ENCODE results near the gene LPP.
A peak's percentile ranks its signal among the peaks of the same experiment; 100 is the strongest.
"Not testable (repeated sequence)": the region's sequence is repeated elsewhere in the genome, so short reads cannot be mapped to it uniquely, and the experiment has no call there.

LPP gene, protein sequence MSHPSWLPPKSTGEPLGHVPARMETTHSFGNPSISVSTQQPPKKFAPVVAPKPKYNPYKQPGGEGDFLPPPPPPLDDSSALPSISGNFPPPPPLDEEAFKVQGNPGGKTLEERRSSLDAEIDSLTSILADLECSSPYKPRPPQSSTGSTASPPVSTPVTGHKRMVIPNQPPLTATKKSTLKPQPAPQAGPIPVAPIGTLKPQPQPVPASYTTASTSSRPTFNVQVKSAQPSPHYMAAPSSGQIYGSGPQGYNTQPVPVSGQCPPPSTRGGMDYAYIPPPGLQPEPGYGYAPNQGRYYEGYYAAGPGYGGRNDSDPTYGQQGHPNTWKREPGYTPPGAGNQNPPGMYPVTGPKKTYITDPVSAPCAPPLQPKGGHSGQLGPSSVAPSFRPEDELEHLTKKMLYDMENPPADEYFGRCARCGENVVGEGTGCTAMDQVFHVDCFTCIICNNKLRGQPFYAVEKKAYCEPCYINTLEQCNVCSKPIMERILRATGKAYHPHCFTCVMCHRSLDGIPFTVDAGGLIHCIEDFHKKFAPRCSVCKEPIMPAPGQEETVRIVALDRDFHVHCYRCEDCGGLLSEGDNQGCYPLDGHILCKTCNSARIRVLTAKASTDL

DNA sequence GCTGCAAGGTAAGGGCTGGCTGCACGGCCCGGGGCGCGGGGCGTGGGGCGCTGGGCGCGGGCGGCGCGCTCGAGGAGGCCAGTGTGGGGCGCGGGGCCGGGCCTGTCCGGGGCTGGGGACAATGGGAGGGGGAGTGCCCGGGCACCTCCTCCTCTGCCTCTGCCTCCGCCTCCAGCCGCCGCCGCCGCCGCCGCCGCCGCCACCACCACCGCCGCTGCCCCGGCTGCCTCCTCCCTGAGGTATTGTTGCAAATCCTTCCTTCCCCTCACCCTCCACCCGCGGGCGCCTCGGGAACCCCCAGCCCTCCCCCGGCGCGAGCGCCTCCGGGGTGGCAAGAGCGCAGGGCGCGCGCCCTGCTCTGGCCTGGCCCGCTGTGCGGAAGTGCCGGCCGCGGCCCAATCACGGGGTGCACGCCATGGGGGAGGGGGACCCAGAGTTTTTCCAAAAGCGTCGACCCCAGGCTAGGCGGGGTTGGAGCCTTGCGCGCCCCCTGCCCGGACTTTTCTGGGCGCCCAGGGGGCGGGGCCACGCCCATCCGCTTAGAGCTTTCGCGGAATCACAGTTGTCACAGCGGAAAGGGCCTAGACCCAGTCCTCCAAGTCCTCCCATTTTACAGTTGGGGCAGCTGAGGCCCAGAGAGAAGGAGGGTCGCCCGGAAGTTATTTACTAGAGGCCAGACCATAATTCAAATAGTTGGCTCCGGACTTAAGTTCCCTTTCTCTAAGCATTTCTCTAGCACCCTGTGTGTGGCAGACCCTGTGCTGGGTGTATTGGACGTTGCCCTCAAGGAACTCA lies at the start of gene LPP:
Gene LPP (plus strand): TSS at position 144 of the 795 bp plus-strand sequence. CDS start 251,964 bp downstream, outside the sequence.
- peak; percentile 85 for DNase-seq

- no peak for DNase-seq
Observed at GRCh38 chr3:188106006-188106405, 48.0 kb upstream of the LPP start.

GRCh38 chr3:188106454-188106853 lies 47.5 kb upstream of the LPP start:
- DNase-seq, result no peak

GRCh38 chr3:188106887-188107830 lies 46.8 kb upstream of the LPP start:
- no peak for DNase-seq

- no peak for DNase-seq
Observed at GRCh38 chr3:188108703-188109412, 45.1 kb upstream of the LPP start.

DNA sequence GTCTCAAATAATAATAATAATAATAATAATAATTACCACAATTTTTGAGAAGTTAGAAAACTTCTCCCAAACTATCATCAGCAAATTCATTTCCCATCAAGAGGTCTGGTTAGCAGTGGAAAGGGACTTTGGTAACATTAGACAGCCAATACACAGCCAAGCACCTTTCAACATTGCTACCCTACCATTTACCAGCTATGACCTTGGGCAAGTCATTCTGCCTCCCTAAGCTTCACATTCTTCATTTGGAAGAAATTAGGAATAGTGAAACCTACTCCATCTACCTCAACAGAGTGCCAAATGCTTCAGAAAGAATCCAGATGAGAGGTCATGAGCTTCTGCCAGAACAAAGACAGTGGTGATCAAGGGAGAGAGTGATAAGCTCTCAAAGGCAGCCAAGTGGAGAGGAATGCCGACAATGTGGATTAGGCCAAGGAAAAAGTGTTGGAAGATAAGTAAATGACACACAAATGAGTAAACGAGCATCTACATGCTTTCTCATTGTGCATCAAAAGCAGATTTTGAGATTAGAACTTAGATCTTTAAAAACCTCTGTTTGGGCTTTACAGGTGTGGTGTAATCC lies 42.9 kb upstream of the LPP start:
- DNase-seq, result no peak

- no peak for DNase-seq
Observed at GRCh38 chr3:188113756-188114155, 40.2 kb upstream of the LPP start.

DNA sequence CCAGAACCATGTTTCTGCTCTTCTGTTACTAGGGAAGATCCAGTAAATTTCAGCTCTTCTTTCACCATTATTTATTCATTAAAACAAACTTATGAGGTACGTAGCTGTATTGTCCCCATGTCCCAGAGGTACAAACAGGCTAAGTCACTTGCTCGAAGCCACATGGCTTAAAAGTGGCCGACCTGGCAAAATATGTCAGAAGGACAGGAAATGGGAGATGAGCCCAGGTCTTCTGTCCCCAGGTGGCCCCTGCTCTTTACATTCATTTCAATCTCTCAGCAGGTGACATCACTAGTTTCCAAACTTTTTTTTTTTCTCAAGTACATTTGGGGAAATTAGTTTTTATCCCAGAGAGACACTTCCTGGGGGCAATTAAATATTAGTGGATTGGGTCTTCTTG lies 34.1 kb upstream of the LPP start:
- DNase-seq, result no peak

DNA sequence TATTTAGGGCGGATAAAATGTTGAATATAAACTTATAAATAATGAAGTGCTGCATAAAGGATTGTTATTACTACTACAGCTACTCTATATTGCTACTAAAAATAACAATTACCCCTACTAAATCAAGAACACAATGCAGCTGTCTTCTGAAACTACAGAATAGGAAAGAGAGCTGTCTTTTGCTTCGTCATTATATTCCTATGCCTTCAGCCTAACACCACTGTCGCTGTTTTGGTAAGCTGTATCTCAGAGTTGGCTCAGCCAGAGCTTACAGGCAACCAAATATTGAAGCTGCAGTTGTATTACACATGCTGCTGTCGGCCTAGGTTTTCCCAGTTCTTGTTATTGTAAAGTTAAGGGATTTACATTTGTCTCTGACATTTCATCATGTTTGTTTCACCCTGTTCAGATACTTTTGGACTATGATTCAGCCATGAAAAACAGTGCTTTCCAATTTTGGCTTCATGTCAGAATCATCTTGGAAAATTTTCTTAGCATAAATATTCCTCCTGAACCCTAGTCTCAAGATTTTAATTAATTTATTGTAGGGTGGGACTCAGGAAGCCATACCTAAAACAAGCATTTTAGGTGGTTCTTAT lies 31.3 kb upstream of the LPP start:
- DNase-seq, result no peak

DNA sequence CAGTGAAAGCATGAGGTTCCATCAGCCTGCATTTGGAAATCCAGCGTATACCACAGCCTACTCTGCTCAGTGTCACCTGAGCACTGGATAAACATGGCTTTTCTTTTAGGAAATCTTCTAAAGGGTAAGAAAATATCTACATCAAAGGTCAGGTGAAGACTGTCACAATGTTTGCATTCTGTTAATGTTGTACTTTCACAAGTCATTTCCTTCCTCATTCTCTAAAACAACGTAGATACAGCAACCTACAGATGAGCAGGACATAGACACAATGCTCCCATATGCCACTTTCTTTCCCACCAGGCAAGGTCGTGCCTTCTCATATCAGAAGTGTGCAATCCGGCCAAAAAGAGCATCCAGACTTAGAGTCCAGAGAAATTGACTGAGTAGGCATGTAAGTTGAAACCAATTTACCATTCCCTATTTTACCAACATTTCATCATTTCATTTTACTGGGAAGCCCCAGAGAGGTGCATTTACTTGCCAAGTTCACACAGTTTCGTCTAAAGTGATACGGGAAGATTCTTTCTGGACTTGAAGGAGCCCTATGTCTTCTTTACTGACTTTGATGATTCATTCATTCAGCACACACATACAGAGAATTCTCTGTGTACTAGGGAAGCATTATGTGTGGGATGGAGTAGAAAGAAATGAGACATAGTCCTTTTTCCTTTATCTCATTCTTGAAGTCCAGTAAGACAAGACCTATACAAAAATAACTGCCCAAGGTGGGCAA lies 30.6 kb upstream of the LPP start:
- DNase-seq, result no peak

DNA sequence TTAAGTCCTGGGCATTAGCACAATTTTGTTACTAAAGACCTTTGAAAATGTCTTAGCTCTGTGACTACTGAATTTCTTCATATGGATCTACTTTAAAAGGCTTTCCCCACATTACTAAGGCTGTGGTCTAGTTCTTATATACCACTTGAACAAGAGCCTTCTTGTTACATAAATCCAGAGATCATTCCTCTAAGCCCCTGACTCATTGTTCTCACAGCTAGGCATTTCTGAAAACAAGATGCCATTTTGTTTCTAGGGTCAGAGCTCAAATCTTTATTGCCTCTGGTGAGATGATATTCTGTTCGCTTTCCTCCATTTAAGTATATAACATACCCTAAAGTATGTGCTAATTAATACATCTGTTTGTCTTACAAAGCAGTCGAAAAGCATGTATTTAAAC lies 29.8 kb upstream of the LPP start:
- no peak for DNase-seq

DNA sequence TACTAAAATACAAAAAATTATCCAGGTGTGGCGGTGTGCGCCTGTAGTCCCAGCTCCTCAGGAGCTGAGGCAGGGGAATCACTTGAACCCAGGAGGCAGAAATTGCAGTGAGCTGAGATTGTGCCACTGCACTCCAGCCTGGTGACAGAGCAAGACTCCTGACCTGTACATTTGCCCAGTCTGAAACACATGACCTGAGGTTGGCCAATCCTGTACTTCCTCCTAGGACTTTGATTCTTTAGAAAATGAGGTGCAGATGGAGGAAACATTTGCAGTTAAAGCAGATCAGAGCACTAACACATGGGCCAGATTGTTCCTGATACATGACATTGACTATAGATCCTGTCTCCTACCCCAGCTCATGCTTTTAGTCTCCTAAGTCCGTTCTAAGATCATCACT lies 28.9 kb upstream of the LPP start:
- DNase-seq, result no peak

DNA sequence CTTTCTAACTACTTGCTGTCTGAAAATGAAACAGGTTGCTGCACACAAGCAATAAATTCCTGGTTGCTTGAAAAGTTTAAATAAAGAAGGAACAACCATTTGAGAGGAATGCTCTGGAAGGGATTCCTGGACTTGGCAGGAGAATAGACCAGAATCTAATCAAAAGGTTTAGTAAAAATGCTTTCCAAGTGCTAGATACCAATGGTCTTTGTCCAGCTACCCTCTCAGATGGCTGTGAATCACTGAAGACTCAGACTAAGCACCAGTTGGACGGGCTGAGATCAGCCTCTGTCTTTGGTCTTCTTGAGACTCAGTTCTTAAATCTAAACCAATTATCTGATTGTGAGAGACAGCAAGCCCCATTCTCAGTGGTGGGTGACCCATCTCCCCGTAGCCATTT lies 27.7 kb upstream of the LPP start:
- DNase-seq, result no peak

GRCh38 chr3:188126934-188127333 lies 27.0 kb upstream of the LPP start:
- no peak for DNase-seq

DNA sequence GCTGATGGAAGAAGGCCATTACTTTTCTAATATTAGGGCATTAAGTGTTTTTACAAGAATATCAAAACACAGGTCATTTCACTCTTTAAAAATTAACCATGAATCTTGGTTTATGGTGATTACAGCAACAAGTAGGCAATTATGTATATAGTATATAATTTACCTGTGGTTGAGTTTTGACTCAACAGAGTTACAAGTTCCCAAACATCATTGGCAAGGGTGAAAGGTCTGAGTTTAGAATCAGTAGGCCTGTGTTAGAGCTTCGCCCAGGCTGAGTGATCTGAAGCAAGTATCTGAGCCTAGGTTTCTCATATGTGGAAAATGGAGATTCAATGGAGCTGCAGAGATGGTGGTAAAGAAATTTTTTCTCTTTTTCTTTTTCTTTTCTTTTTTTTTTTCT lies 25.1 kb upstream of the LPP start:
- no peak for DNase-seq

GRCh38 chr3:188131023-188131422 lies 22.9 kb upstream of the LPP start:
- DNase-seq, result not testable (repeated sequence)

GRCh38 chr3:188133219-188133618 lies 20.7 kb upstream of the LPP start:
- DNase-seq, result no peak

DNA sequence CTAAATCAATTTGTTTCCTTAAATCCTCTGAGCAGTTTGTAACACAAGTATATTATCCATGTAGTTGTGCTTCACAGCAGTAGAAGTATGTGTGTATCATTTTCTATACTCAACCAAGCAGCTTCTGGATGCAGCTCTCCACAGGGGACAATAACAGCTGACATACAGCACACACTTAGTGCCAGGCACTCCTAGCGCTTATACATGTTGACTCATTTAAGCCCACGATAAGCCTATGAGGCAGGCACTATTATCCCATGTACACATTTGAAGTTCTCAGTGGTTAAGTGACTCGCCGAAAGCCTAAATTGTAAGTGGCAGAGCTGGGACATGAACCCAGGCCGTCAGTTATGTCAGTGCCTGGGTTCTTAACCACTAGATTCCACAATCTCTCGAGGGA lies 20.3 kb upstream of the LPP start:
- DNase-seq, result peak; percentile 31

DNA sequence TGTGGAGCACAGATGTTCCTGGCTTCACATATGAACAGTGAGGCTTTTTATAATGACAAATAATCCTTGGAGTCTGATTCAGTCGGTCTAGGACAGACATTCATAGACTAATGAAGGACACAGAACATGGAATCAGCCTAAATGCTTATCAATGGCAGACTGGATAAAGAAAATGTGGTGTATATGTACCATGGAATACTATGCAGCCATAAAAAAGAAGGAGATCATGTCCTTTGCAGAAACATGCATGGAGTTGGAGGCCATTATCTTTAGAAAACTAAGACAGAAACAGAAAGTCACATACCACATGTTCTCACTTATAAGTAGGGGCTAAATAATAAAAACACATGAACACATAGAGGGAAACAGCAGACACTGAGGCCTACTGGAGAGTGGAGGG lies 19.9 kb upstream of the LPP start:
- DNase-seq, result no peak

GRCh38 chr3:188134856-188135255 lies 19.1 kb upstream of the LPP start:
- DNase-seq, result no peak
